Activated CD8-positive, alpha-beta T cell treated with anti-CD3 and anti-CD28 coated beads for 36 hours (primary cell): ENCODE data around the gene CAMTA1. TPM values are rescaled to one million over a fixed set of nuclear protein-coding genes. Genes with fewer than 3 reads are reported as not detected.

Source experiments
- ATAC-seq: fragments of 200-7000 bp; cut with Tn5 transposase; one replicate; pipeline ENCODE4 v1.10.0; 2021; ENCODE audit warnings: mild to moderate bottlenecking, moderate library complexity
- CTCF ChIA-PET: fragments of 350-600 bp; sonication (Branson Sonifier 250); formaldehyde crosslinking; loops from one replicate; lab custom pipeline; 2021; ENCODE audit warnings: antibody characterized with exemption; lab: Charles Lee
- POLR2A ChIA-PET: fragments of 350-600 bp; sonication (Branson Sonifier 250); formaldehyde crosslinking; loops from one replicate; lab custom pipeline; 2021; ENCODE audit warnings: antibody characterized with exemption; lab: Charles Lee
- DNase-seq: peaks from one replicate; pipeline ENCODE4 v3.0.0-alpha.2; 2020
- H3K27ac Mint-ChIP-seq: one replicate; pipeline ENCODE4 v1.8.0; 2021; ENCODE audit warnings: mild to moderate bottlenecking, mixed read lengths
- H3K27me3 Mint-ChIP-seq: one replicate; pipeline ENCODE4 v1.8.0; 2021; ENCODE audit warnings: mixed read lengths
- H3K36me3 Mint-ChIP-seq: one replicate; pipeline ENCODE4 v1.8.0; 2021; ENCODE audit warnings: low read depth, mixed read lengths
- H3K4me1 Mint-ChIP-seq: one replicate; pipeline ENCODE4 v1.8.0; 2021; ENCODE audit warnings: low read depth, mixed read lengths
- H3K4me3 Mint-ChIP-seq: one replicate; pipeline ENCODE4 v1.8.0; 2021; ENCODE audit warnings: mild to moderate bottlenecking, moderate library complexity, mixed read lengths
- H3K9me3 Mint-ChIP-seq: one replicate; pipeline ENCODE4 v1.8.0; 2021; ENCODE audit warnings: mixed read lengths
- CTCF ChIP-seq: fragments of 200-600 bp; IDR thresholded peaks from one replicate; pipeline ENCODE4 v1.8.0; 2022; ENCODE audit warnings: antibody characterized with exemption, mild to moderate bottlenecking
- intact Hi-C: fragments of 100-400 bp; cut with micrococcal nuclease; formaldehyde crosslinking; loops from one replicate; pipeline ENCODE4 v1.10.0; 2022
- total RNA-seq, 2 experiments: library from RNA; stranded (reverse); gene quantifications; one replicate each; pipeline ENCODE4 v1.2.3, GENCODE V29; 2021

The CAMTA1 gene
- total RNA-seq, 2 experiments from 2014 or later: 67.7 to 70.9 TPM

- Mint-ChIP-seq H3K27ac (no peak overlapping the region), H3K9me3 (no peaks in the 10 kb centered on the region), H3K4me1 (no peaks in the 10 kb centered on the region), H3K27me3 (peaks cover 2% of the 10 kb centered on the region), H3K4me3 (peak overlapping the region; percentile 54), H3K36me3 (no peaks in the 10 kb centered on the region)
- ChIA-PET POLR2A (interaction anchor here (0.7 to 1.5 kb wide), 4 partner anchors 9 to 85 kb away, joined by 3 to 4 read pairs (median 3); no protein-coding TSS in a partner anchor), CTCF (interaction anchor here (9.6 to 22.6 kb wide), 2 partner anchors 11 to 71 kb away, joined by 118 to 589 read pairs; no protein-coding TSS in a partner anchor)
- intact Hi-C loops: loop anchor here (10.0 kb wide), 1 partner anchor 215 kb away; no protein-coding TSS in a partner anchor
- DNase-seq: no peak
- TF ChIP-seq CTCF: no peak
- ATAC-seq: no peak
Observed at GRCh38 chr1:7679159-7679872, 894.1 kb downstream of the CAMTA1 start.

GRCh38 chr1:7679873-7680206 is 894.6 kb downstream of the CAMTA1 start:
- H3K27ac Mint-ChIP-seq: no peak overlapping the region
- no peak for TF ChIP-seq CTCF
- no peaks in the 10 kb centered on the region for H3K4me1 Mint-ChIP-seq
- intact Hi-C loops: loop anchor here (10.0 kb wide), 1 partner anchor 215 kb away; no protein-coding TSS in a partner anchor
- H3K9me3 Mint-ChIP-seq: no peaks in the 10 kb centered on the region
- POLR2A ChIA-PET: interaction anchor here (0.7 to 1.5 kb wide), 3 partner anchors 9 to 85 kb away, joined by 3 to 4 read pairs (median 3); no protein-coding TSS in a partner anchor
- no peak for DNase-seq
- H3K4me3 Mint-ChIP-seq: peak overlapping the region; percentile 54
- ATAC-seq: no peak
- CTCF ChIA-PET: interaction anchor here (9.6 to 22.6 kb wide), 2 partner anchors 12 to 70 kb away, joined by 118 to 589 read pairs; no protein-coding TSS in a partner anchor
- peaks cover 2% of the 10 kb centered on the region for H3K27me3 Mint-ChIP-seq
- no peaks in the 10 kb centered on the region for H3K36me3 Mint-ChIP-seq

GRCh38 chr1:7680207-7680954 is 895.1 kb downstream of the CAMTA1 start:
- DNase-seq (peak; percentile 27), ATAC-seq (peak; percentile 54)
- H3K4me1 Mint-ChIP-seq: no peaks in the 10 kb centered on the region
- POLR2A ChIA-PET: interaction anchor here (0.5 to 1.5 kb wide), 3 partner anchors 10 to 209 kb away, joined by 3 to 4 read pairs (median 3); no protein-coding TSS in a partner anchor
- peaks cover 3% of the 10 kb centered on the region for H3K27me3 Mint-ChIP-seq
- H3K9me3 Mint-ChIP-seq: no peaks in the 10 kb centered on the region
- no peak for TF ChIP-seq CTCF
- no peak overlapping the region for H3K27ac Mint-ChIP-seq
- no peaks in the 10 kb centered on the region for H3K36me3 Mint-ChIP-seq
- H3K4me3 Mint-ChIP-seq: peak overlapping the region; percentile 60
- CTCF ChIA-PET: interaction anchor here (9.6 to 22.6 kb wide), 2 partner anchors 12 to 70 kb away, joined by 118 to 589 read pairs; no protein-coding TSS in a partner anchor
- intact Hi-C loops: no loop called here

GRCh38 chr1:7680955-7681268 is 895.7 kb downstream of the CAMTA1 start:
- H3K4me3 Mint-ChIP-seq: peak overlapping the region; percentile 57
- CTCF ChIA-PET: interaction anchor here (1.3 to 22.6 kb wide), 3 partner anchors 13 to 69 kb away, joined by 4 to 589 read pairs (median 118); no protein-coding TSS in a partner anchor
- TF ChIP-seq CTCF: no peak
- DNase-seq (no peak), ATAC-seq (no peak)
- no peaks in the 10 kb centered on the region for H3K4me1 Mint-ChIP-seq
- no peaks in the 10 kb centered on the region for H3K36me3 Mint-ChIP-seq
- H3K27ac Mint-ChIP-seq: no peak overlapping the region
- peaks cover 5% of the 10 kb centered on the region for H3K27me3 Mint-ChIP-seq
- intact Hi-C loops: no loop called here
- H3K9me3 Mint-ChIP-seq: no peaks in the 10 kb centered on the region
- POLR2A ChIA-PET: no interaction called here
